Measurements from ENCODE around the gene CEACAM3.

The CEACAM3 gene

GRCh38 chr19:41807176-41807575 lies 10.8 kb downstream of the CEACAM3 start:
- TF ChIP-seq CTCF (IDR thresholded peaks at IDR 0.05; ENCODE audit: insufficient read depth, low read length, poor library complexity, severe bottlenecking), result no peak

GRCh38 chr19:41808663-41809566 lies 12.5 kb downstream of the CEACAM3 start:
- TF ChIP-seq CTCF (IDR thresholded peaks at IDR 0.05; ENCODE audit: insufficient read depth, low read length, poor library complexity, severe bottlenecking), result no peak
- H3K4me3 ChIP-seq (replicated peaks; ENCODE audit: low read depth, low read length), result no peak overlapping the region
- H3K27me3 ChIP-seq (replicated peaks; ENCODE audit: control insufficient read depth, insufficient read depth, low read length), result peaks cover 2% of the 10 kb centered on the region; the same call in 1 of the 2 replicates
- DNase-seq (ENCODE audit: extremely low read depth, insufficient read length), result no peak
- H3K36me3 ChIP-seq (ENCODE audit: control insufficient read depth, insufficient read depth, low read length), result no peaks in the 10 kb centered on the region

More at GRCh38 chr19:41807176-41807575, 10.8 kb downstream of the CEACAM3 start:
- no peak for DNase-seq (ENCODE audit: extremely low read depth, insufficient read length)
- Histone ChIP-seq H3K27me3 (replicated peaks; ENCODE audit: control insufficient read depth, insufficient read depth, low read length) (peaks cover 2% of the 10 kb centered on the region; the same call in 1 of the 2 replicates), H3K4me3 (replicated peaks; ENCODE audit: low read depth, low read length) (no peak overlapping the region), H3K36me3 (ENCODE audit: control insufficient read depth, insufficient read depth, low read length) (no peaks in the 10 kb centered on the region)

- Histone ChIP-seq H3K4me3 (replicated peaks; ENCODE audit: low read depth, low read length) (no peak overlapping the region), H3K36me3 (ENCODE audit: control insufficient read depth, insufficient read depth, low read length) (no peaks in the 10 kb centered on the region), H3K27me3 (replicated peaks; ENCODE audit: control insufficient read depth, insufficient read depth, low read length) (peaks cover 2% of the 10 kb centered on the region; the same call in 1 of the 2 replicates)
- DNase-seq (ENCODE audit: extremely low read depth, insufficient read length), result no peak
- no peak for TF ChIP-seq CTCF (IDR thresholded peaks at IDR 0.05; ENCODE audit: insufficient read depth, low read length, poor library complexity, severe bottlenecking)
Observed at GRCh38 chr19:41810301-41810700, 13.9 kb downstream of the CEACAM3 start.

GRCh38 chr19:41811036-41811435 lies 14.6 kb downstream of the CEACAM3 start:
- Histone ChIP-seq H3K4me3 (replicated peaks; ENCODE audit: low read depth, low read length) (no peak overlapping the region), H3K27me3 (replicated peaks; ENCODE audit: control insufficient read depth, insufficient read depth, low read length) (peaks cover 2% of the 10 kb centered on the region; the same call in 1 of the 2 replicates), H3K36me3 (ENCODE audit: control insufficient read depth, insufficient read depth, low read length) (no peaks in the 10 kb centered on the region)
- no peak for TF ChIP-seq CTCF (IDR thresholded peaks at IDR 0.05; ENCODE audit: insufficient read depth, low read length, poor library complexity, severe bottlenecking)
- no peak for DNase-seq (ENCODE audit: extremely low read depth, insufficient read length)

GRCh38 chr19:41811981-41812380 lies 15.6 kb downstream of the CEACAM3 start:
- no peaks in the 10 kb centered on the region for H3K36me3 ChIP-seq (ENCODE audit: control insufficient read depth, insufficient read depth, low read length)
- no peak for DNase-seq (ENCODE audit: extremely low read depth, insufficient read length)
- H3K27me3 ChIP-seq (replicated peaks; ENCODE audit: control insufficient read depth, insufficient read depth, low read length), result 0 out of 2 replicates have a peak, but pooled peaks cover 2% of the 10 kb centered on the region
- no peak overlapping the region for H3K4me3 ChIP-seq (replicated peaks; ENCODE audit: low read depth, low read length)
- no peak for TF ChIP-seq CTCF (IDR thresholded peaks at IDR 0.05; ENCODE audit: insufficient read depth, low read length, poor library complexity, severe bottlenecking)

Measured in GM06990 (cell line).